ENCODE results near the gene CDH10.

- TF ChIP-seq, protein P1, sequence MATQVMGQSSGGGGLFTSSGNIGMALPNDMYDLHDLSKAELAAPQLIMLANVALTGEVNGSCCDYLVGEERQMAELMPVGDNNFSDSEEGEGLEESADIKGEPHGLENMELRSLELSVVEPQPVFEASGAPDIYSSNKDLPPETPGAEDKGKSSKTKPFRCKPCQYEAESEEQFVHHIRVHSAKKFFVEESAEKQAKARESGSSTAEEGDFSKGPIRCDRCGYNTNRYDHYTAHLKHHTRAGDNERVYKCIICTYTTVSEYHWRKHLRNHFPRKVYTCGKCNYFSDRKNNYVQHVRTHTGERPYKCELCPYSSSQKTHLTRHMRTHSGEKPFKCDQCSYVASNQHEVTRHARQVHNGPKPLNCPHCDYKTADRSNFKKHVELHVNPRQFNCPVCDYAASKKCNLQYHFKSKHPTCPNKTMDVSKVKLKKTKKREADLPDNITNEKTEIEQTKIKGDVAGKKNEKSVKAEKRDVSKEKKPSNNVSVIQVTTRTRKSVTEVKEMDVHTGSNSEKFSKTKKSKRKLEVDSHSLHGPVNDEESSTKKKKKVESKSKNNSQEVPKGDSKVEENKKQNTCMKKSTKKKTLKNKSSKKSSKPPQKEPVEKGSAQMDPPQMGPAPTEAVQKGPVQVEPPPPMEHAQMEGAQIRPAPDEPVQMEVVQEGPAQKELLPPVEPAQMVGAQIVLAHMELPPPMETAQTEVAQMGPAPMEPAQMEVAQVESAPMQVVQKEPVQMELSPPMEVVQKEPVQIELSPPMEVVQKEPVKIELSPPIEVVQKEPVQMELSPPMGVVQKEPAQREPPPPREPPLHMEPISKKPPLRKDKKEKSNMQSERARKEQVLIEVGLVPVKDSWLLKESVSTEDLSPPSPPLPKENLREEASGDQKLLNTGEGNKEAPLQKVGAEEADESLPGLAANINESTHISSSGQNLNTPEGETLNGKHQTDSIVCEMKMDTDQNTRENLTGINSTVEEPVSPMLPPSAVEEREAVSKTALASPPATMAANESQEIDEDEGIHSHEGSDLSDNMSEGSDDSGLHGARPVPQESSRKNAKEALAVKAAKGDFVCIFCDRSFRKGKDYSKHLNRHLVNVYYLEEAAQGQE (IDR thresholded peaks at IDR 0.05; ENCODE audit: insufficient read depth in 1 of 2, low read depth in 2 of 2, low read length in 2 of 2): no peak
- no peak for TF ChIP-seq TAF1 (IDR thresholded peaks at IDR 0.05; ENCODE audit: borderline replicate concordance, insufficient read depth, low read length)
- TF ChIP-seq POLR2AphosphoS5 (IDR thresholded peaks at IDR 0.05; ENCODE audit: low read depth, low read length): no peak
- no peak for TF ChIP-seq FOXP2 (optimal IDR thresholded peaks at IDR 0.05; ENCODE audit: borderline replicate concordance, extremely low read depth, extremely low read length, insufficient read depth)
Measured at GRCh38 chr5:24615159-24615558, 29.6 kb downstream of the CDH10 start.
